Measurements from ENCODE around the gene SCARF2. TPM values are rescaled to one million over a fixed set of nuclear protein-coding genes. Genes with fewer than 3 reads are reported as not detected.

The SCARF2 gene
- polyA plus RNA-seq, 2 of the 4 experiments (the other 2 are of a cell fraction) = 0.35 to 0.66 TPM

- no peak overlapping the region for H3K4me3 ChIP-seq
- ChIA-PET POLR2A (no interaction called here), CTCF (no interaction called here)
- no peak overlapping the region for H3K4me2 ChIP-seq
- ATAC-seq (no peak), FAIRE-seq (no peak), DNase-seq (ENCODE audit: low read depth in 1 of 2, low spot score in 1 of 2) (no peak)
- H3K27ac ChIP-seq = no peak overlapping the region
- WGBS (ENCODE audit: missing lambda C conversion rate) = 13% methylated on average over 3 of the region's 3 CpGs
- TF ChIP-seq EHMT2 (IDR thresholded peaks at IDR 0.05; ENCODE audit: low read depth) = no peak
- TF ChIP-seq EP300 (IDR thresholded peaks at IDR 0.05) = no peak
- TF ChIP-seq RCOR1 (IDR thresholded peaks at IDR 0.05; ENCODE audit: low read depth, low read length) = no peak
- TF ChIP-seq REST (IDR thresholded peaks at IDR 0.05) = no peak
- TF ChIP-seq BCL3 (IDR thresholded peaks at IDR 0.05) = no peak
- TF ChIP-seq HEYL (CRISPR knock-in tag; IDR thresholded peaks at IDR 0.05) = no peak
- no peak for TF ChIP-seq MAX (IDR thresholded peaks at IDR 0.05)
- TF ChIP-seq E2F6 (IDR thresholded peaks at IDR 0.05; ENCODE audit: borderline replicate concordance, low read depth) = no peak
- no peak for TF ChIP-seq KDM5A (IDR thresholded peaks at IDR 0.05)
- no peak for TF ChIP-seq BHLHE40 (IDR thresholded peaks at IDR 0.05; ENCODE audit: low read depth, low read length)
- no peak for TF ChIP-seq PBX3 (IDR thresholded peaks at IDR 0.05)
- no peak for TF ChIP-seq FOSL2 (IDR thresholded peaks at IDR 0.05)
- TF ChIP-seq FOSL2 (CRISPR knock-in tag; IDR thresholded peaks at IDR 0.05) = no peak
- no peaks in the 10 kb centered on the region for H3K4me1 ChIP-seq
- no peaks in the 10 kb centered on the region for H3K9me3 ChIP-seq
Measured at GRCh38 chr22:20414450-20414849, 23.2 kb downstream of the SCARF2 start.

GRCh38 chr22:20414059-20414440 lies 23.6 kb downstream of the SCARF2 start:
- CTCF ChIA-PET = no interaction called here
- no peak for DNase-seq (ENCODE audit: low read depth in 1 of 2, low spot score in 1 of 2)
- ATAC-seq = no peak
- TF ChIP-seq RNF2 (IDR thresholded peaks at IDR 0.05; ENCODE audit: borderline replicate concordance, low read depth) (no peak), RCOR1 (IDR thresholded peaks at IDR 0.05; ENCODE audit: low read depth, low read length) (no peak), POLR2AphosphoS2 (conservative IDR thresholded peaks at IDR 0.05; ENCODE audit: low read length) (no peak), RARB (CRISPR knock-in tag; IDR thresholded peaks at IDR 0.05) (no peak), HOXB5 (CRISPR knock-in tag; IDR thresholded peaks at IDR 0.05) (no peak), ZFP36 (IDR thresholded peaks at IDR 0.05; ENCODE audit: borderline replicate concordance, partially characterized antibody) (no peak), NFE2L2 (conservative IDR thresholded peaks at IDR 0.05; ENCODE audit: low read length) (no peak), PBX3 (IDR thresholded peaks at IDR 0.05) (no peak), ELK1 (IDR thresholded peaks at IDR 0.05; ENCODE audit: low read depth, low read length) (no peak), FOXS1 (CRISPR knock-in tag; IDR thresholded peaks at IDR 0.05) (no peak), MAX (IDR thresholded peaks at IDR 0.05) (no peak), MYC (IDR thresholded peaks at IDR 0.05; ENCODE audit: borderline replicate concordance, low read length) (no peak), BCL3 (IDR thresholded peaks at IDR 0.05) (no peak), USF2 (IDR thresholded peaks at IDR 0.05) (no peak), SMC3 (IDR thresholded peaks at IDR 0.05) (no peak), NPAS2 (CRISPR knock-in tag; IDR thresholded peaks at IDR 0.05; ENCODE audit: borderline replicate concordance) (no peak)

More at GRCh38 chr22:20414059-20414440, 23.6 kb downstream of the SCARF2 start:
- no peaks in the 10 kb centered on the region for H3K4me1 ChIP-seq
- FAIRE-seq = no peak
- H3K9me3 ChIP-seq = no peaks in the 10 kb centered on the region
- no peak overlapping the region for H3K4me2 ChIP-seq
- POLR2A ChIA-PET = no interaction called here
- 57% methylated on average over 5 of the region's 5 CpGs for WGBS (ENCODE audit: missing lambda C conversion rate)
- no peak overlapping the region for H3K27ac ChIP-seq
- H3K4me3 ChIP-seq = no peak overlapping the region
